LNCAP (cell line): ENCODE measurements around the gene SPATA16.

Experiments
- CTCF ChIP-seq: fragments of 450-650 bp; IDR thresholded peaks from 2 replicates; pipeline ENCODE4 v1.5.1; 2017; ENCODE audit warnings: mild to moderate bottlenecking

SPATA16 gene

GRCh38 chr3:173045770-173046382, 95.2 kb downstream of the SPATA16 start:
- peak; percentile 47; the same call in 1 of the 2 replicates for TF ChIP-seq CTCF

- TF ChIP-seq CTCF = no peak
Measured at GRCh38 chr3:173044998-173045397, 96.0 kb downstream of the SPATA16 start.

- TF ChIP-seq CTCF = no peak
Measured at GRCh38 chr3:173043757-173044156, 97.3 kb downstream of the SPATA16 start.

- TF ChIP-seq CTCF = no peak
Measured at GRCh38 chr3:173038484-173038871, 102.6 kb downstream of the SPATA16 start.

- no peak for TF ChIP-seq CTCF
Measured at GRCh38 chr3:173037840-173038483, 103.1 kb downstream of the SPATA16 start.

- TF ChIP-seq CTCF = no peak
Measured at GRCh38 chr3:173030273-173030672, 110.8 kb downstream of the SPATA16 start.

- no peak for TF ChIP-seq CTCF
Measured at GRCh38 chr3:173028351-173028750, 112.7 kb downstream of the SPATA16 start.
